K562 (cell line): ENCODE measurements around the gene SLC45A3. TPM values are rescaled to one million over a fixed set of nuclear protein-coding genes. Genes with fewer than 3 reads are reported as not detected.

Source experiments
- ARID1B ChIP-seq: fragments of 450-650 bp; IDR thresholded peaks from 2 replicates; pipeline ENCODE4 v1.6.1; 2016; ENCODE audit warnings: antibody characterized with exemption, mild to moderate bottlenecking, inconsistent platforms
- ATF6 ChIP-seq: sonication (generic); formaldehyde crosslinking; IDR thresholded peaks from 2 replicates; pipeline ENCODE4 v1.4.0; 2020; ENCODE audit warnings: mild to moderate bottlenecking, missing genetic modification reagents
- CXXC5 ChIP-seq: fragments of 250-450 bp; sonication (Bioruptor Pico); IDR thresholded peaks from 2 replicates; pipeline ENCODE4 v1.8.0; 2022; ENCODE audit warnings: inconsistent platforms, mild to moderate bottlenecking, moderate library complexity
- MITF ChIP-seq: IDR thresholded peaks from 2 replicates; pipeline ENCODE4 v1.6.1; 2014; ENCODE audit warnings: antibody characterized with exemption
- MYC ChIP-seq, 2 experiments: fragments of 250-450 bp in 1 of 2; sonication (Bioruptor Pico) in 1 of 2; IDR thresholded peaks; 2 replicates each; pipeline versions ENCODE4 v1.5.1 to v1.6.1; 2012 to 2021; ENCODE audit warnings: low read depth in 2 of 2, borderline replicate concordance in 1 of 2, improper control_type of control experiment in 1 of 2, low read length in 1 of 2, mild to moderate bottlenecking in 1 of 2, moderate library complexity in 1 of 2
- PRPF4 ChIP-seq: fragments of 200-400 bp; formaldehyde crosslinking; IDR thresholded peaks from one replicate; pipeline ENCODE4 v1.6.1; 2017; ENCODE audit warnings: low read length, low read depth, mild to moderate bottlenecking; ENCODE audit not compliant: insufficient read depth, poor library complexity, severe bottlenecking
- RBM17 ChIP-seq: fragments of 200-400 bp; formaldehyde crosslinking; IDR thresholded peaks from 2 replicates; pipeline ENCODE4 v1.6.1; 2017; ENCODE audit warnings: low read depth, mild to moderate bottlenecking, low read length, borderline replicate concordance
- RUNX1 ChIP-seq: sonication (generic); IDR thresholded peaks from 2 replicates; pipeline ENCODE4 v1.6.1; 2016; ENCODE audit warnings: antibody characterized with exemption, low read depth
- STAG1 ChIP-seq: sonication (generic); formaldehyde crosslinking; IDR thresholded peaks from 2 replicates; pipeline ENCODE4 v1.5.0; 2020; ENCODE audit warnings: missing genetic modification reagents, borderline replicate concordance
- ZNF232 ChIP-seq: sonication (generic); formaldehyde crosslinking; IDR thresholded peaks from 2 replicates; pipeline ENCODE4 v1.8.0; 2022; ENCODE audit warnings: mild to moderate bottlenecking, missing genetic modification reagents
- ZNF589 ChIP-seq: fragments of 200-800 bp; sonication (Bioruptor generic); IDR thresholded peaks from 2 replicates; pipeline ENCODE4 v1.6.1; 2016; ENCODE audit warnings: low read depth, missing genetic modification characterization, missing compliant biosample characterization
- polyA plus RNA-seq, 8 experiments: library from polyadenylated mRNA; depleted of rRNA in 4 of 8; stranded (reverse) in 5 of 8; unstranded in 3 of 8; fragments of >200 nt; fragmentation: Nextera tagmentation in 2 of 8; fragmentation: Illumina TruSeq in 1 of 8; extraction: Ambion mirVana in 2 of 8; extraction: Trizol in 1 of 8; gene quantifications; 2 replicates each; pipeline versions ENCODE4 v1.2.1 to v1.2.3, GENCODE V29; 2011 to 2014; ENCODE audit warnings: inconsistent platforms in 1 of 8, missing spikeins in 1 of 8
- total RNA-seq, 7 experiments: library from RNA; depleted of rRNA in 6 of 7; stranded (reverse); fragments of >200 nt in 6 of 7; fragmentation: Illumina TruSeq in 2 of 7; extraction: Trizol in 2 of 7; gene quantifications; 2 replicates each; pipeline versions ENCODE4 v1.2.1 to v1.2.3, GENCODE V29; 2011 to 2021; ENCODE audit warnings: low replicate concordance in 1 of 7
- TF ChIP-seq, protein P1 (sequence below): fragments of 250-450 bp; sonication (Bioruptor Pico); IDR thresholded peaks from 2 replicates; pipeline ENCODE4 v1.8.0; 2021; ENCODE audit warnings: moderate library complexity, mild to moderate bottlenecking, inconsistent platforms
- TF ChIP-seq, protein P2 (sequence below): sonication (generic); formaldehyde crosslinking; IDR thresholded peaks from 2 replicates; pipeline ENCODE4 v1.8.0; 2022; ENCODE audit warnings: missing genetic modification reagents, mild to moderate bottlenecking, borderline replicate concordance
- TF ChIP-seq, protein P3 (sequence below): sonication (generic); formaldehyde crosslinking; IDR thresholded peaks from 2 replicates; pipeline ENCODE4 v1.8.1; 2023; ENCODE audit warnings: mild to moderate bottlenecking, missing genetic modification reagents

Gene SLC45A3
- total and polyA plus RNA-seq, 9 of the 15 experiments (the other 6 are each of a cell fraction or from before 2014, with no cell fraction given) = 0.06 to 3.3 (median 1.3) TPM

GRCh38 chr1:205631768-205632668 lies 48.3 kb downstream of the SLC45A3 start, which contains the start of gene ELK4 (continued):
- peak; percentile 89 for TF ChIP-seq ATF6
- no peak for TF ChIP-seq RUNX1
- TF ChIP-seq MYC (IDR thresholded peaks at IDR 0.05; ENCODE audit: low read depth, low read length) = peak; percentile 88
- TF ChIP-seq MYC (CRISPR knock-in tag; IDR thresholded peaks at IDR 0.05; ENCODE audit: borderline replicate concordance, low read depth) = peak; percentile 76; the same call in 1 of the 2 replicates
- TF ChIP-seq STAG1 (CRISPR knock-in tag) = no peak
- TF ChIP-seq CXXC5 (CRISPR knock-in tag) = peak; percentile 97
- TF ChIP-seq, protein P1, sequence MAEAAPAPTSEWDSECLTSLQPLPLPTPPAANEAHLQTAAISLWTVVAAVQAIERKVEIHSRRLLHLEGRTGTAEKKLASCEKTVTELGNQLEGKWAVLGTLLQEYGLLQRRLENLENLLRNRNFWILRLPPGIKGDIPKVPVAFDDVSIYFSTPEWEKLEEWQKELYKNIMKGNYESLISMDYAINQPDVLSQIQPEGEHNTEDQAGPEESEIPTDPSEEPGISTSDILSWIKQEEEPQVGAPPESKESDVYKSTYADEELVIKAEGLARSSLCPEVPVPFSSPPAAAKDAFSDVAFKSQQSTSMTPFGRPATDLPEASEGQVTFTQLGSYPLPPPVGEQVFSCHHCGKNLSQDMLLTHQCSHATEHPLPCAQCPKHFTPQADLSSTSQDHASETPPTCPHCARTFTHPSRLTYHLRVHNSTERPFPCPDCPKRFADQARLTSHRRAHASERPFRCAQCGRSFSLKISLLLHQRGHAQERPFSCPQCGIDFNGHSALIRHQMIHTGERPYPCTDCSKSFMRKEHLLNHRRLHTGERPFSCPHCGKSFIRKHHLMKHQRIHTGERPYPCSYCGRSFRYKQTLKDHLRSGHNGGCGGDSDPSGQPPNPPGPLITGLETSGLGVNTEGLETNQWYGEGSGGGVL (CRISPR knock-in tag) = no peak
- no peak for TF ChIP-seq ZNF232 (CRISPR knock-in tag)
- TF ChIP-seq PRPF4 = no peak
- peak; percentile 37; the same call in 1 of the 2 replicates for TF ChIP-seq ARID1B
- TF ChIP-seq, protein P2, sequence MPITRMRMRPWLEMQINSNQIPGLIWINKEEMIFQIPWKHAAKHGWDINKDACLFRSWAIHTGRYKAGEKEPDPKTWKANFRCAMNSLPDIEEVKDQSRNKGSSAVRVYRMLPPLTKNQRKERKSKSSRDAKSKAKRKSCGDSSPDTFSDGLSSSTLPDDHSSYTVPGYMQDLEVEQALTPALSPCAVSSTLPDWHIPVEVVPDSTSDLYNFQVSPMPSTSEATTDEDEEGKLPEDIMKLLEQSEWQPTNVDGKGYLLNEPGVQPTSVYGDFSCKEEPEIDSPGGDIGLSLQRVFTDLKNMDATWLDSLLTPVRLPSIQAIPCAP (CRISPR knock-in tag) = no peak
- no peak for TF ChIP-seq RBM17
- TF ChIP-seq ZNF589 (CRISPR knock-in tag) = no peak
- TF ChIP-seq, protein P3, sequence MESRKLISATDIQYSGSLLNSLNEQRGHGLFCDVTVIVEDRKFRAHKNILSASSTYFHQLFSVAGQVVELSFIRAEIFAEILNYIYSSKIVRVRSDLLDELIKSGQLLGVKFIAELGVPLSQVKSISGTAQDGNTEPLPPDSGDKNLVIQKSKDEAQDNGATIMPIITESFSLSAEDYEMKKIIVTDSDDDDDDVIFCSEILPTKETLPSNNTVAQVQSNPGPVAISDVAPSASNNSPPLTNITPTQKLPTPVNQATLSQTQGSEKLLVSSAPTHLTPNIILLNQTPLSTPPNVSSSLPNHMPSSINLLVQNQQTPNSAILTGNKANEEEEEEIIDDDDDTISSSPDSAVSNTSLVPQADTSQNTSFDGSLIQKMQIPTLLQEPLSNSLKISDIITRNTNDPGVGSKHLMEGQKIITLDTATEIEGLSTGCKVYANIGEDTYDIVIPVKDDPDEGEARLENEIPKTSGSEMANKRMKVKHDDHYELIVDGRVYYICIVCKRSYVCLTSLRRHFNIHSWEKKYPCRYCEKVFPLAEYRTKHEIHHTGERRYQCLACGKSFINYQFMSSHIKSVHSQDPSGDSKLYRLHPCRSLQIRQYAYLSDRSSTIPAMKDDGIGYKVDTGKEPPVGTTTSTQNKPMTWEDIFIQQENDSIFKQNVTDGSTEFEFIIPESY = peak; percentile 69; the same call in 1 of the 2 replicates
- TF ChIP-seq MITF = no peak; the same call in 1 of the 2 replicates
